GM21526 (cell line): ENCODE measurements around the gene LMBR1.
"Not testable (repeated sequence)": the region's sequence is repeated elsewhere in the genome, so short reads cannot be mapped to it uniquely, and the experiment has no call there.

ENCODE experiments used
- ATAC-seq: cut with Tn5 transposase; IDR thresholded peaks from one replicate; pipeline ENCODE4 v1.9.1; 2021; ENCODE audit warnings: moderate library complexity; ENCODE audit not compliant: unreplicated experiment, low FRiP score

LMBR1 gene

DNA sequence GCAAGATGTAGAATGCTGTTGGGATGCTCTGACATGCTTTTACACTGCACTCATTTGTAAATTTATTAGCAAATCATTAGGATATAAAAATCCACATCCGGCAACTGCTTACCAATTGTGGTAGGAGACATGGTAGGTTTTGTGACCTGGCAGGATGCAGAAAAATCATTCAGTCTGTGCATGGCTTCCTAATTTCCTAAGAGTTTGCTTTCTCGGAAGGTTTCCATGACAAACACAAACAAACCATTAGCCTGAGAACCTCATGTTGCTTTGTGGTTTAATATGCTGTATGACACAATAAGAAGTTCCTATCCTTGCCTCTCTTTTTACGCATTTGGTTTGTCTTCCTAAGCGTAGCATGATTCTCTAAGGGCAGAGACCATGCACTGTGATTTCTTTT, 14.7 kb upstream of the LMBR1 start:
- no peak for ATAC-seq

DNA sequence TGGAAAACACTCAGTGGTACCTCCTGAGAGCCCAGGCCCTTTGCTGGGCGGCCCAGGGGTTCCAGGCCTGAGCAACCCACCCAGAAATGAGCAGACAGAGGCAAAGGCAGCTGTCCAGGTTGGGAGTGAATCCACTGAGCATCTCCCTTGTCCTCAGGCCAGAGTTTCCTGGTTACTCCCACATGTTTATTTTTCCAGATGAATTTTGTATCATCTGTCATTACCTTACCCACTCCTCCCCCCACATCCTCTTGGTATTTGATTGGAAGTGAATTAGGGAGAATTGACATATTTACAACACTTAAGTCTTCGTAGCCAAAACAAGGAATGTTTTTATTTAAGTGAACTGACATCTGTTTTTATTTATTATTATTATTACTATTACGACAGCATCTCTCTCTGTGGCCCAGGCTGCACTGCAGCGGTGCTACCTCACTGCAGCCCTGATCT, 13.2 kb upstream of the LMBR1 start:
- ATAC-seq = no peak

DNA sequence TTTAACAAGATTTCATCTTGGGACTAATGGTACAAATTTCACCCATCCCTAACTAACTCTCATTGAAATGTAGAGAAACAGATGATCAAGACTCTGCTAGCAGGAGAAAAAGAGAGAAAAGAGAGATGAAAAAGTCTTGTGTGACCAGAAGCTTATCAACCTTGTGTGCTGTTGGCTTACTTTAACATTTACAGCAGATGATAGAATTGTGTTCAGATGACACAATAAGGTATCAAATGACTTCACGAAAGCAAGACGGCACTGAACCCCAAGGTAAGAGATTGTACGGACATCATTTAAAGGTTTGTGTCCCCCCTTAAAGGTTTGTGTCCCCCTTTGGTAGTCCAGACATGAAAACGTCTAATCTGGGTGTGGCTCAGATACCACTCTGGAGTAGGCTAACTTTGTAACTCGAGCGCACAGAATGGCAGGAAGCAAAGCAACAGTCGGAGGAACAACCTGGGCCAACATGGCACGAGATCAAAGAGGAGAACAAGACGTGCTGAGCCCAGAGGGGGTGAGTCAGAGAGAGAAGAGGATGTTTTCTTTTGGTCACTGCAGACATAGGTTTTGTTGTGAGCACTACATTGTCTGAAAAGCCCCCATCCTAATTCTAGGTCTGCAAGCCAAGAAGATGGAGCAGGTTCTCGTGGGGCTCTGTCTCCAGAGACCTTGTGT, 10.4 kb upstream of the LMBR1 start:
- no peak for ATAC-seq

DNA sequence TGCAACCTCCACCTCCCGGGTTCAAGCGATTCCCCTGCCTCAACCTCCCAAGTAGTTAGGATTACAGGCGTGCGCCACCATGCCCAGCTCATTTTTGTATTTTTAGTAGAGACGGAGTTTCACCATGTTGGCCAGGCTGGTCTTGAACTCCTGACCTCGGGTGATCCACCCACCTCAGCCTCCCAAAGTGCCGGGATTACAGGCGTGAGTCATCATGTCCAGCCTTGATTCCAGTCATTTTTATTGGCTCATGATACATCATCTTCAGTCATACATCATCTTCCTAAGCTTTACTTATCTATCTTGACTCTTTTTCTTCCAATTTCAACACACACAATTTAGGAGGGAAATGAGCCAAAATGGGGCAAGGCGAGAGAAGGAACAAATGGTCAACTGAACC, 7.1 kb upstream of the LMBR1 start:
- ATAC-seq = not testable (repeated sequence)

DNA sequence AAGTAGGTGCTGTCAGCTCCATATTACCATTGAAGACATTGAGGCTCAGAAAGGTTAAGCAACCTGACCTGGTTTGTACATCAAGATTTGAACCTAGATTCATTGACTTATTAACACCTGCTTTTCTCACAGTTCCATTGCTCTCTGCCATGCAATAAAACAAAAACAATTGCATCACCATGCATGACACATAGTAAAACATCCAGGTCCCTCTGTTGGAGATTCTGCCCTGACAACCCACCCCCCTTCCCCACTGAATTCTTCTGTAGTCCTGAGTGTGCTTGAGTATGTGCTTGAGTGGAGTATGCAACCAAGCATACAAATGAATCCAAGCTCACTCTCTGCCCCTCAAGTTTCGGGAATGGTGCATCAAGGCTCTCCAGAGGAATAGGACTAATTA, 6.0 kb upstream of the LMBR1 start:
- no peak for ATAC-seq

DNA sequence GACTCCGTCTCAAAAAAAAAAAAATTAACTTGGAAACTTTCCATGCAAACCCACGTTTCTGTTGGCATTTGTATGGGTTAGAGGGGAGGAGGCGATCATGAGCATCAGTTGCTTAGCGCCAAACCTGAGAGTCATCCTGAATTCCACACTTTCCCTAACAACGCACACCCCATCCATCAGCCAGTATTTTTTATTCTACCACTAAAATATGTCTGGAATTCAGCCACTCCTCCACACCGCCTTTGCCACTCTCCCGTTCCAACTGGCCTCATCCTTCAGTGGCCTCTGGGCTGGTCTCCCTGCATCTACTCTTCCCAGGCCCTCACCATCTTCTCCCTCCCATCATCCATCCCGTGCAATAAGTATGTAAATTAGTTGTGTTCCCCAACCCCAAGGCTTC, 4.7 kb upstream of the LMBR1 start:
- ATAC-seq = no peak

DNA sequence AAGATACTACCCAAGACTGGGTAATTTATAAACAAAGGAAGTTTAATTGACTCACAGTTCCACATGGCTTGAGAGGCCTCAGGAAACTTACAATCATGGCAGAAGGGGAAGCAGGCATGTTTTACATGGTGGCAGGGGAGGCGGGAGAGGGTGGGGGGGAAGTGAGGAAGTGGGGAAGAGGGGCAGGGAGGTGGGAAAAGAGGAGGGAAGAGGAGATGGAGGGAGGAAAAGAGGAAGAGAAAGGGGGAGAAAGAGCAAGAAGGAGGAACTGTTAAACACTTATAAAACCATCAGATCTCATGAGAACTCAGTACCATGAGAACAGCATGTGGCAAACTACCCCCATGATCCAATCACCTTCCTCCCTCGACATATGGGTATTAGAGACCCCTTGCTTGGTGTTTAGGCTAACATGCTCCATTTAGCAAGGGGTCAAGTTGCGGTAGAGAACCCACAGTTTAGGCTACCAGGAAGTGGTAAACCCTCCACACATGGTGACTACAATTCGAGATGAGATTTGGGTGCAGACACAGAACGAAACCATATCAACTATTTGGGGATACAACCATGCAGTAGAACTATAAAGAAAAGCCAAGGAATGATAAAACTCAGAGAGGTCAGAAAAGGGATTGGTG, 3.5 kb upstream of the LMBR1 start:
- no peak for ATAC-seq

DNA sequence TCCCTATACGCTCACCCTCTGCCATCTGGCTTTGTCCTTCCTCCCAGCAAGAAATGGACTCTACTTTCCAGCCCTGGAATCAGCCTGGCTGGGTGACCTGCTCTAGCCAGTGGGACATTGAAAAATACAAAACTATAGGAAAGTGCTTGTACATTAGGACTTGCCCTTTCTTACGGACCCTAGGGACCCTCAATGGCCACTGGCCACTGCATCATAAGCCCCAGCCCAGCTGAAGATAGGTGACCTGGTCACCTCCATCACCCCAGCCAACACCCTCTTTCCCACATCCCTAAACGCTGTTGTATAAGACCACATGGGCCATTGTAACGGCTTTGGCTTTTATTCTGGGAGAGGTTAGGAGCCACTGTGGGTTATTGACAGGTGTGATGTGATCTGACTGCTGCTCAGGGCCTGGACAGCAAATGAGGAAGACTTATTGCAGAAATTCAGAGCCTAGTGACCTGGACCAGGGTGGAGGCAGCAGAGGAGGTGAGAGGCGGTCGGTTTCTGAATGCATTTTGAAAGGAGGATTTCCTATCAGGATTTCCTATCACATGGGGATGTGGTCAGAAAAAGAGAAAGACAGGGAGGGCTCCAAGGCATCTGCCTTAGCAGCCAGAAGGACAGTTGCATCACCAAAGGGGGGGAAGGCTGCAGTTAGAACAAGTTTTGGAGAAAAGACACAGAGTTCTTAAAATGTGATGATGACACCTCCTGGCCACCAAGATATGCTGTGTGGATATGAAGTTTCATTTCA, 2.2 kb upstream of the LMBR1 start:
- no peak for ATAC-seq

DNA sequence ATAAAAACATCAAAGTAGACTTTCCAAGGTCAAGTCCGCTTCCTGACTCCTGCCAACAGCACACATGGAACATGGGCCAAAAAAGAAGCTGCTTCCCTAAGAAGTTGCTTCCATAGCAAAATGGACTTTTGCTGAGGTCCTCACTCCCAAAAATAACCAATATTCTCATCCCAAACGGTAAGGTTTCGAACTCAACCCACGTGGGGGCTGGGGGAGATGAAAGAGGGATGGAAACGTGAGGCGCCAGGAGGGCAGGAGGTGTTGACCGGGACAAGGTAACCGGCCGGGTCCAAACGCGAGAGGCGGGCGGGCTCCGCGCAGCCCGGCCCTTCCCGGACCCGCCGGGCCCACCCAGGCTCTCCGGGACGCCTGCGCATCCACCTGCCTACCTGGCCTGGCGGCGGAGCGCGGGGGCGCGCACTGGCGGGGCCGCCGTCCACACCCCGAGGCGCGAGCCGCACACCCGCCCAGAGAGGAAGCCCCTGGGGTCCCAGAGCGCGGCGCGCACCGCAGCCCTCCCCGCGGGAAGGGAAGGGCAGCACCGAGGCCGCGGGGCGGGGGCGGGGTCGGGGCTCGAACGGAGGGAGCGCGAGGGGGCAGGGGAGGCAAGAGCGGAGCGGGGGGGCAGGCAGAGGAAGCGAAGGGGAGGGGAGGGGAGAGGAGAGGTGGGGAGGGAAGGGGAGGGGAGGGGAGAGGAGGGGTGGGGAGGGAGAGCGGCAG, 742 bp downstream of the LMBR1 start:
- ATAC-seq = peak; percentile 29

DNA sequence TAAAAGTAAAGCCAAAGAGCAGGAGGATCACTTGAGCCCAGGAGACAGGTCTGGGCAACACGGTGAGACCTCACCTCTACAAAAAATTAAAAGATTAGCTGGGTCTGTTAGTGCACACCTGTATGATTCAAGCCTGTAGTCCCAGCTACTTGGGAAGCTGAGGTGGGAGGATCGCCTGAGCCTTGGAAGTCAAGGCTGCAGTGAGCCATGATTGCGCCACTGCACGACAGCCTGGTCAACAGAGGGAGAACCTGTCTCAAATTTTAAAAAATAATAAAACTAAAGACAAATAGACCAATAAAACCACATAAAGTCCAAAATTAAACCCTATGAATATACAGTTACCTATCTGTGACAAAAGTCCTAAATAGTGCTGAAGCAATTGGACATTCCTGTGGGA, 3.2 kb downstream of the LMBR1 start:
- ATAC-seq = no peak

DNA sequence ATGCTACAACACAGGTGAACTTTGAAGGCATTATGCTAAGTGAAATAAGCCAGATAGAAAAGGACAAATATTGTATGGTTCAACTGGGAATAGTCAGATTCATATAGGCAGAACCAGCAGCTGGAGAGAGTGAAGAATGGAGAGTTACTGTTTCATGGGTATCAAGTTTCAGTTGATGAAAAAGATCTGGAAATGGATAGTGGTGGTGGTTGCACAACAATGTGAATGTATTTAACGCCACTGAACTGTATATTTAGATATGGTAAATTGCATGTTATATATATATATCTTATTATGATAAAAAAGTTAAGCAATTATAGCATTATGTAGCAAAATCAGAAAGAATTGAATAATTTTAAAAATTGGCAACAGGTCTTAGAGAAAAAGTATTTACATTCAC, 3.9 kb downstream of the LMBR1 start:
- ATAC-seq = no peak

DNA sequence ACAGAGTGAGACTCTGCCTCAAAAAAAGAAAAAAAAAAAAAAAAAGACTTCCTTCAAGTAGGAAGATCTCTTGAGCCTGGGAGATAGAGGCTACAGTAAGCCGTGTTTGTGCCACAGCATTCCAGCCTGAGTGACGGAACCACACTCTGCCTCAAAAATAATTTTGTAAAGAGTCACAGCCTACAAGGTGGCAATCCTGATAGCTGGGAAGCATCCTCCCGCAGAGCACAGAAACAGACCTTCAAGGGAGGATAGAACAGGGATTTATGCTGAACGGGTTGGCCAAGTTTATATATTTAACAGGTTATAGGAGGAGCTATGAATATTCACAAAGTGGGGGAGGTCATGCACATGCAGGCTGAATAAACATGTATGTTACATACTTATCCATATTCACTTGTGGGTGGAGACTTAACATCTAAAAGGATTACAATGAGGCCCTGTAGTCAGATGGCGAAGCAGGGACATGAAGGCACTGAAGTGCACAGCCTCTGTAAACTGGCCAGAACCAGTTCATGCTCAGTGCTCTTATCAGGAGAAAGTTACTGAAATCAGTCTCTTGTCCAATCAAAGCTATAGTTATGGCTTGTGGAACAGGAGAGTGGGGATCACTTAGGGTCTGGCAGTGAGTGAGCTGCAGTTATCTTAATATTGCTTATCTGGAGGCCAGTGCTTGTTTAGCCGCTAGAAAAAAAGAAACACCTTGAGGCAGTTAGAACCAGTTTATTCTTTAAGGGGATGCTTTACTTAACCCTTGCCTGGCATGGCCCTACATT, 6.8 kb downstream of the LMBR1 start:
- ATAC-seq = no peak

DNA sequence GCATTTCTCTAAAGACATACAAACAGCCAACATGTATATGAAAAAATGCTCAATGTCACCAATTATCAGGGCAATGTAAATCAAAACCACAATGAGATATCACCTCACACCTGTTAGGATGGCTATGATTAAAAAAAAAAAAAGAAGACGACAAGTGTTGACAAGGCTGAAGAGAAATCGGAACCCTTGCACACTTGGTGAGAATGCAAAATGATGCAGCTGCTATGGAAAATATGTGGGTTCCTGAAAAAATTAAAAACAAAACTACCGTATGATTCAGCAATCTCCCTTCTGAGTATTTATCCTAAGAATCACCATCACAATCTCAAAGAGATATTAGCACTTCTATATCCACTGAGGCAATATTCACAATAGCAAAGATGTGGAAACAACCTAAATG, 11.3 kb downstream of the LMBR1 start:
- no peak for ATAC-seq

DNA sequence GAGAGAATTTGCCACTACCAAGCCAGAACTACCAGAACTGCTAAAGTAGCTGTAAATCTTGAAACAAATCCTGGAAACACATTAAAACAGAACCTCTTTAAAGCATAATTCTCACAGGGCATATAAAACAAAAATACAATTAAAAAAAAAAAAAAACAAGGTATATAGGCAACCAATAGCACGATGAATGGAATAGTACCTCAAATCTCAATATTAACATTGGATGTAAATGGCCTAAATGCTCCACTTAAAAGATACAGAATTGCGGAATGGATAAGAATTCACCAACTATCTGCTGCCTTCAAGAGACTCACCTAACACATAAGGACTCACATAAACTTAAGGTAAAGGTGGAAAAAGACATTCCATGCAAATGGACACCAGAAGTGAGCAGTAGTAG, 17.2 kb downstream of the LMBR1 start:
- ATAC-seq = no peak

DNA sequence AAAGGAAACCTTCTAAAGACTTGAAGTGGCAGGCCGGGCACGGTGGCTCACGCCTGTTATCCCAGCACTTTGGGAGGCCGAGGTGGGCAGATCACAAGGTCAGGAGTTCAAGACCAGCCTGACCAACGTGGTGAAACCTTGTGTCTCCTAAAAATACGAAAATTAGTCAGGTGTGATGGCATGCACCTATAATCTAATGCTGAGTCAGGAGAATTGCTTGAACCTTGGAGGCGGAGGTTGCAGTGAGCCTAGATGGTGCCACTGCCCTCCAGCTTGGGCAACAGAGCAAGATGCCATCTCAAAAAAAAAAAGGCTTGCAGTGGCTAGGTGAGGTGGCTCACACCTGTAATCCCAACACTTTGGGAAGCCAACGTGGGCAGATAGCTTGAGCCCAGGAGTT, 24.6 kb downstream of the LMBR1 start:
- not testable (repeated sequence) for ATAC-seq

DNA sequence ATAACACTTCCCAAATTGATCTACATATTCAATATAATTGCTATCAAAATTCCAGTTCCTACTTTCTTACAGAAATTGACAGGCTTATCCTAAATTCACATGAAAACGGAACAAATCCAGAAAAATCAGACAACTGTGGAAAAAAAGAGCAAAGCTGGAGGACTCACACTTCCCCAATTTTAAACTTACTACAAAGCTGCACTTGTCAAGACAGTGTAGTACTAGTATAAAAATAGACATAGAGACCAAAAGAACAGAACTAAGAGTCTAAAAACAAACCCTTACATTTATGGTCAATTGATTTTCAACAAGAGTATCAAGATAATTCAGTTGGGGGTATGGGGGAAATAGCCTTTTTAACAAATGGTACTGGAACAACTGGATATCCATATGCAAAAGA, 27.5 kb downstream of the LMBR1 start:
- ATAC-seq = peak; percentile 63

DNA sequence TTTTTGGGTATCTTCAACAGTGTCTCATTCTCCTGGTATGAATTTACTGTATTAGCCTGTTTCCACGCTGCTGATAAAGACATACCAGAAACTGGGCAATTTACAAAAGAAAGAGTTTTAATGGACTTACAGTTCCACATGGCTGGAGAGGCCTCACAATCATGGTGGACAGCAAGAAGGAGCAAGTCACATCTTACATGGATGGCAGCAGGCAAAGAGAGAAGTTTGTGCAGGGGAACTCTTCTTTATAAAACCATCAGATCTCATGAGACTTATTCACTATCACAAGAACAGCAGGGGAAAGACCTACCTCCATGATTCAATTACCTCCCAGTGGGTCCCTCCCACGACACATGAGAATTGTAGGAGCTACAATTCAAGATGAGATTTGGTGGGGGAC, 31.0 kb downstream of the LMBR1 start:
- not testable (repeated sequence) for ATAC-seq

DNA sequence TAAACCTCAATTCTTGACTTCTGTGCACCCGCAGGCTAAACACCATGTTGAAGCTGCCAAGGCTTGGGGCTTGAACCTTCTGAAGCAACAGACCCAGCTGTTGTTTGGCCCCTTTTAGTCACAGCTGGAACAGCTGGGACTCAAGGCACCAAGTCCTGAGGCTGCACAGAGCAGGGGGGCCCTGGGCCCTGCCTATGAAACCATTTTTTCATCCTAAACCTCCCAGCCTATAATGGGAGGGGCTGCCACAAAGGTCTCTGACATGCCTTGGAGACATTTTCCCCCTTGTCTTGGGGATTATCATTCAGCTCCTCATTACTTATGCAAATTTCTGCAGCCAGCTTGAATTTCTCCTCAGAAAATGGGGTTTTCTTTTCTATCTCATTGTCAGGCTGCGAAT, 31.8 kb downstream of the LMBR1 start:
- no peak for ATAC-seq

DNA sequence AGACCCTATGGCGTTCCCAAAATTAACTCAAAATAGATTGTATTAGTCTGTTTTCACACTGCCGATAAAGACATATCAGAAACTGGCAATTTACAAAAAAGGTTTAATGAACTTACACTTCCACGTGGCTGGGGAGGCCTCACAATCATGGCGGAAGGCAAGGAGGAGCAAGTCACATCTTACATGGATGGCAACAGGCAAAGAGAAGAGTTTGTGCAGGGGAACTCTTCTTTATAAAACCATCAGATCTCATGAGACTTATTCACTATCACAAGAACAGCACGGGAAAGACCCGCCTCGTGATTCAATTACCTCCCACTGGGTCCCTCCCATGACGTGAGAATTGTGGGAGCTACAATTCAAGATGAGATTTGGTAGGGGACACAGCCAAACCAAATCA, 32.9 kb downstream of the LMBR1 start:
- ATAC-seq = not testable (repeated sequence)

DNA sequence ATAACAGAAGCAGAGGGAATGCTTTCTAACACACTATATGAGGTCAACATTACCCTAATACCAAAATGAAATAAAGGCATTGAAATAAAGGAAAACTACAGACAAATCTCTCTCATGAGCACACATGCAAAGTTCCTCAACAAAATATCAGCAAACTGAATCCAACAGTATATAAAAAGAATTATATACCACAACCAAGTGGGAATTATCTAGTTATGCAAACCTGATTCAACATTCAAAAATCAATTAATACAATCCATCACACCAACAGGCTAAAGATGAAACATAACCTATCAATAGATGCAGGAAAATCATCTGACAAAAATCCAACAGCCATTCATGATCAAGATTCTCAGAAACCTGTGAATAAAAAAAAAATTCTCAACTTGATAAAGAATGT, 34.5 kb downstream of the LMBR1 start:
- ATAC-seq = no peak
